AG04450 (cell line): Measurements from ENCODE around the gene ZC3H4. TPM values are rescaled to one million over a fixed set of nuclear protein-coding genes. Genes with fewer than 3 reads are reported as not detected.

ENCODE experiments used
- CTCF ChIA-PET: fragments of 300-600, 350-600 bp; formaldehyde crosslinking; extraction: SDS; loops from one replicate; lab custom pipeline; 2022; ENCODE audit warnings: antibody characterized with exemption, inconsistent platforms; lab: Charles Lee
- POLR2A ChIA-PET: fragments of 350-600 bp; formaldehyde crosslinking; extraction: SDS; loops from one replicate; lab custom pipeline; 2021; ENCODE audit warnings: antibody characterized with exemption, inconsistent platforms; lab: Yijun Ruan, JAX
- DNase-seq: peaks from one replicate; pipeline ENCODE4 v3.0.0-alpha.2; 2011; ENCODE audit warnings: low read depth, low spot score
- H3K27ac ChIP-seq: one replicate; pipeline ENCODE4 v1.5.1; 2012; ENCODE audit warnings: low read depth, low read length, control low read depth
- H3K27me3 ChIP-seq: one replicate; pipeline ENCODE4 v1.6.0; 2012; ENCODE audit warnings: low read length; ENCODE audit not compliant: control insufficient read depth, insufficient read depth
- H3K4me3 ChIP-seq: 2 replicates; pipeline ENCODE4 v1.5.1; 2011; ENCODE audit warnings: mild to moderate bottlenecking, low read depth, low read length, control low read depth
- H3K9me3 ChIP-seq: 2 replicates; pipeline ENCODE4 v1.5.1; 2012; ENCODE audit warnings: low read length; ENCODE audit not compliant: control insufficient read depth, insufficient read depth
- CTCF ChIP-seq: IDR thresholded peaks from 2 replicates; pipeline ENCODE4 v1.5.1; 2011; ENCODE audit warnings: low read depth, low read length, control low read depth, inconsistent platforms
- polyA plus RNA-seq: library from polyadenylated mRNA; depleted of rRNA; stranded (reverse); fragments of >200 nt; gene quantifications from 2 replicates; pipeline ENCODE4 v1.2.3, GENCODE V29; 2011

ZC3H4 gene
- polyA plus RNA-seq, 1 experiment: 4.9 TPM

GRCh38 chr19:47152632-47153031 lies 39.1 kb upstream of the ZC3H4 start:
- CTCF ChIA-PET: interaction anchor here (0.6 to 12.7 kb wide), 4 partner anchors 58 to 139 kb away, joined by 3 to 351 read pairs (median 30); no protein-coding TSS in a partner anchor
- no peak for DNase-seq

GRCh38 chr19:47152205-47152604 lies 38.6 kb upstream of the ZC3H4 start:
- Histone ChIP-seq H3K27ac (no peak overlapping the region), H3K27me3 (no peaks in the 10 kb centered on the region), H3K9me3 (no peaks in the 10 kb centered on the region), H3K4me3 (no peak overlapping the region)
- no peak for TF ChIP-seq CTCF
- ChIA-PET CTCF (interaction anchor here (0.6 to 12.7 kb wide), 4 partner anchors 58 to 139 kb away, joined by 3 to 351 read pairs (median 30); no protein-coding TSS in a partner anchor), POLR2A (no interaction called here)
- no peak for DNase-seq

More at GRCh38 chr19:47152632-47153031, 39.1 kb upstream of the ZC3H4 start:
- no peak for TF ChIP-seq CTCF
- no peak overlapping the region for H3K4me3 ChIP-seq
- H3K27ac ChIP-seq: no peak overlapping the region
- POLR2A ChIA-PET: no interaction called here
- no peaks in the 10 kb centered on the region for H3K27me3 ChIP-seq
- no peaks in the 10 kb centered on the region for H3K9me3 ChIP-seq

GRCh38 chr19:47151627-47152026 lies 38.1 kb upstream of the ZC3H4 start:
- Histone ChIP-seq H3K27me3 (no peaks in the 10 kb centered on the region), H3K27ac (no peak overlapping the region), H3K9me3 (no peaks in the 10 kb centered on the region), H3K4me3 (no peak overlapping the region)
- no peak for DNase-seq
- no peak for TF ChIP-seq CTCF
- ChIA-PET POLR2A (interaction anchor here (0.7 kb wide), 1 partner anchor 45 kb away, joined by 3 read pairs; no protein-coding TSS in a partner anchor), CTCF (interaction anchor here (6.7 to 12.7 kb wide), 2 partner anchors 59 to 94 kb away, joined by 58 to 351 read pairs; no protein-coding TSS in a partner anchor)

GRCh38 chr19:47146920-47147319 lies 33.3 kb upstream of the ZC3H4 start:
- CTCF ChIA-PET: interaction anchor here (0.7 to 12.7 kb wide), 3 partner anchors 67 to 419 kb away, joined by 3 to 351 read pairs (median 3); no protein-coding TSS in a partner anchor
- POLR2A ChIA-PET: interaction anchor here (0.6 kb wide), 1 partner anchor 91 kb away, joined by 3 read pairs; no protein-coding TSS in a partner anchor
- Histone ChIP-seq H3K9me3 (no peaks in the 10 kb centered on the region), H3K27ac (no peak overlapping the region), H3K27me3 (no peaks in the 10 kb centered on the region), H3K4me3 (no peak overlapping the region)
- DNase-seq: no peak
- TF ChIP-seq CTCF: no peak

GRCh38 chr19:47145639-47146486 lies 32.3 kb upstream of the ZC3H4 start:
- H3K27me3 ChIP-seq: no peaks in the 10 kb centered on the region
- ChIA-PET POLR2A (interaction anchor here (0.8 kb wide), 1 partner anchor 80 kb away, joined by 3 read pairs; no protein-coding TSS in a partner anchor), CTCF (interaction anchor here (0.5 to 12.7 kb wide), 5 partner anchors 12 to 282 kb away, joined by 3 to 351 read pairs (median 4); partner anchors contain the start of gene SAE1)
- H3K9me3 ChIP-seq: no peaks in the 10 kb centered on the region
- no peak for TF ChIP-seq CTCF
- H3K27ac ChIP-seq: no peak overlapping the region
- H3K4me3 ChIP-seq: no peak overlapping the region
- no peak for DNase-seq
